Choroid plexus epithelial cell (primary cell): ENCODE data around the gene GRIA4.

Source experiments
- DNase-seq: peaks from one replicate; pipeline ENCODE4 v3.0.0-alpha.2; 2010; ENCODE audit warnings: low read depth
- H3K4me3 ChIP-seq: 2 replicates; pipeline ENCODE4 v1.5.1; 2011; ENCODE audit warnings: low read depth, mild to moderate bottlenecking, control low read depth, low read length, moderate library complexity
- TF ChIP-seq, protein P1 (sequence below): conservative IDR thresholded peaks from 2 replicates; pipeline ENCODE4 v1.5.1; 2011; ENCODE audit warnings: low read depth, mild to moderate bottlenecking, control low read depth, inconsistent platforms, low read length, moderate library complexity

The GRIA4 gene

GRCh38 chr11:105589346-105589745, 20.5 kb upstream of the GRIA4 start:
- DNase-seq: peak; percentile 34
- TF ChIP-seq, protein P1, sequence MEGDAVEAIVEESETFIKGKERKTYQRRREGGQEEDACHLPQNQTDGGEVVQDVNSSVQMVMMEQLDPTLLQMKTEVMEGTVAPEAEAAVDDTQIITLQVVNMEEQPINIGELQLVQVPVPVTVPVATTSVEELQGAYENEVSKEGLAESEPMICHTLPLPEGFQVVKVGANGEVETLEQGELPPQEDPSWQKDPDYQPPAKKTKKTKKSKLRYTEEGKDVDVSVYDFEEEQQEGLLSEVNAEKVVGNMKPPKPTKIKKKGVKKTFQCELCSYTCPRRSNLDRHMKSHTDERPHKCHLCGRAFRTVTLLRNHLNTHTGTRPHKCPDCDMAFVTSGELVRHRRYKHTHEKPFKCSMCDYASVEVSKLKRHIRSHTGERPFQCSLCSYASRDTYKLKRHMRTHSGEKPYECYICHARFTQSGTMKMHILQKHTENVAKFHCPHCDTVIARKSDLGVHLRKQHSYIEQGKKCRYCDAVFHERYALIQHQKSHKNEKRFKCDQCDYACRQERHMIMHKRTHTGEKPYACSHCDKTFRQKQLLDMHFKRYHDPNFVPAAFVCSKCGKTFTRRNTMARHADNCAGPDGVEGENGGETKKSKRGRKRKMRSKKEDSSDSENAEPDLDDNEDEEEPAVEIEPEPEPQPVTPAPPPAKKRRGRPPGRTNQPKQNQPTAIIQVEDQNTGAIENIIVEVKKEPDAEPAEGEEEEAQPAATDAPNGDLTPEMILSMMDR: no peak
- no peak overlapping the region for H3K4me3 ChIP-seq

DNA sequence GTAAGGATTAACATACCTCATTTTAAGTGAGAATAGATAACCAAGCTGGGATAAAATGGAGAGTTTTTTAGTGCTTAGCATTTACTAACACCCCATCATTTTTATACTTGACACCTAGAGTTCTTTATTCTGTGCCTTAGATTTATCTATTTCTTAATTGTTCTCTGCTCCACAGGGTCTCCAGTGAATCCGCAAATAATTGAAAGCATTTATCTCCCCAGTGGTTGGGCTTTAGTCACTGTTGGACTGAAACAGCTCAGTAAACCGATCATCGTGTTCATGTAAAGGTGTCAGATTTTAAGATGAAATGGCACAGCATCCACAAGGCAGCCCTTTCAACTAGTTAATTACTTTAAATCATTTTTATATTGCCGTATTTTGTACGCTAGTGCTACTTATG, 17.8 kb upstream of the GRIA4 start:
- no peak for DNase-seq
- TF ChIP-seq, protein P1: no peak
- H3K4me3 ChIP-seq: no peak overlapping the region

GRCh38 chr11:105598371-105598770, 11.5 kb upstream of the GRIA4 start:
- H3K4me3 ChIP-seq: no peak overlapping the region
- no peak for DNase-seq
- TF ChIP-seq, protein P1: no peak

DNA sequence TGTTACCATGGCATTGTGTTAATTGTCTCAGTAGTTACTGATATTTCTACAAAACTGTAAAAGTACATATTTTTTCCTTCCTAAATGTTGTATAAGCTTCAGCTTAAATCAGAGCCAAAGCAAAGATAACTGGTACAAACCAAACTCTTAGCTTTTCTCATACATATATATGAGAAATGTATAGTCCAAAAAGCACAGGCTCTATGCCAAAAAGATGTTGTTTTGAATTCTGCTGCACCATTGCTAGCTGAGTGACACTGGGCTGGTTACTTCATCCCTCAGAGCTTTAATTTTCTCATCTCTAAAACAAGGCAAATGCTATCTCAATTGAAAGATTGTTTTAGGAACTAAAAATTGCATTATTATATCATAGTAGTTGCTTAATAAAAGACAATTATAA, 6.7 kb upstream of the GRIA4 start:
- TF ChIP-seq, protein P1: no peak
- no peak for DNase-seq
- no peak overlapping the region for H3K4me3 ChIP-seq

- H3K4me3 ChIP-seq: peak overlapping the region; percentile 17
- TF ChIP-seq, protein P1: peak; percentile 75
- DNase-seq: peak; percentile 63
These were observed 512 bp upstream of the GRIA4 start for GRCh38 chr11:105609341-105609781.

DNA sequence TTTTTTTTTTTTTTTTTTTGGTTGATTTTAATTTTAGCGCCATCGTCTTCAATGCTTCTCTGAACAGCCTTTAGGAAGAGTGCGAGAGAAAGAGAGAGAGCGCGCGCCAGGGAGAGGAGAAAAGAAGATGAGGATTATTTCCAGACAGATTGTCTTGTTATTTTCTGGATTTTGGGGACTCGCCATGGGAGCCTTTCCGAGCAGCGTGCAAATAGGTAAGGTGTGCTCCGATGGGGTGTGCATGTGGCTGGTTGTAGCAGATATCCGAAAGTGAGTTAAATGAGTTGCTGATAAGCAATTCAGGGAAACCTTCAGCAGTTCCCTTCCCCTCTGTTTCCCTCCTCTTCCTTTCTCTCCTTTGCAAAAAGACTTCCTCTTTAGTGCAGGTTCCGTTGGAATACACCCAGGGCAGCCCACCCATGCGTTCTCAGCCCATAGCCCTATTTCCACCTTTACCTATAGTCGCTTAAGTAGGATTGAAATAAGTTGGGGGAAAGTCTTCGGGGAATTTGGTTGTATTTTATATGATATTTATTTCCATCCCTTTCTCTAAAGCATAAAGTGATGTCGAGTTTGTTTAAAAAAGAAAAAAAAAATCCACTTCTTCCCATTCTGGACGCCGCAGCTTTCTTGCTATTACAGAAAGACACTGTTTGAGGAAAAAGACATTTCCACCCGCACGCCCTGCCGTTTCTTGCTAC, 1.1 kb downstream of the GRIA4 start:
- no peak for DNase-seq
- TF ChIP-seq, protein P1: no peak
- H3K4me3 ChIP-seq: peak overlapping the region; percentile 56

- no peak for DNase-seq
- TF ChIP-seq, protein P1: no peak
- no peak overlapping the region for H3K4me3 ChIP-seq
These were observed 1.9 kb downstream of the GRIA4 start for GRCh38 chr11:105611572-105612441.
